K562 (cell line): Measurements from ENCODE around the gene MPZL1. TPM values are rescaled to one million over a fixed set of nuclear protein-coding genes. Genes with fewer than 3 reads are reported as not detected.

Source experiments
- ADNP ChIP-seq: fragments of 200-800 bp; sonication (Bioruptor generic); IDR thresholded peaks from 2 replicates; pipeline ENCODE4 v1.6.1; 2016; ENCODE audit warnings: missing genetic modification characterization, missing compliant biosample characterization
- CBX2 ChIP-seq: fragments of 200-600 bp; sonication (generic); IDR thresholded peaks from one replicate; pipeline ENCODE4 v1.6.1; 2012; ENCODE audit warnings: mild to moderate bottlenecking, low read length, inconsistent platforms; ENCODE audit not compliant: insufficient read depth, poor library complexity, severe bottlenecking
- CLOCK ChIP-seq: fragments of 250-450 bp; sonication (Bioruptor Pico); IDR thresholded peaks from 2 replicates; pipeline ENCODE4 v1.4.0; 2020; ENCODE audit warnings: mild to moderate bottlenecking, moderate library complexity, borderline replicate concordance
- FOXK1 ChIP-seq: sonication (generic); formaldehyde crosslinking; IDR thresholded peaks from 2 replicates; pipeline ENCODE4 v1.8.0; 2022; ENCODE audit warnings: missing genetic modification reagents, mild to moderate bottlenecking, borderline replicate concordance
- HINFP ChIP-seq: fragments of 450-650 bp; conservative IDR thresholded peaks from 2 replicates; pipeline ENCODE4 v1.6.1; 2016; ENCODE audit warnings: missing genetic modification characterization, low read depth, mild to moderate bottlenecking, control low read depth, missing compliant biosample characterization
- KLF6 ChIP-seq: fragments of 250-450 bp; sonication (Bioruptor Pico); IDR thresholded peaks from 2 replicates; pipeline ENCODE4 v1.4.0; 2020; ENCODE audit warnings: mild to moderate bottlenecking, moderate library complexity, borderline replicate concordance
- MECOM ChIP-seq: fragments of 250-450 bp; sonication (Bioruptor Pico); IDR thresholded peaks from 2 replicates; pipeline ENCODE4 v1.8.0; 2022; ENCODE audit warnings: inconsistent platforms
- NELFE ChIP-seq: IDR thresholded peaks from 2 replicates; pipeline ENCODE4 v1.6.1; 2011; ENCODE audit warnings: mild to moderate bottlenecking; ENCODE audit not compliant: insufficient read depth, insufficient read length
- NFIC ChIP-seq: fragments of 450-650 bp; IDR thresholded peaks from 2 replicates; pipeline ENCODE4 v1.6.1; 2017; ENCODE audit warnings: mild to moderate bottlenecking, inconsistent platforms
- PYGO2 ChIP-seq: fragments of 450-650 bp; IDR thresholded peaks from 2 replicates; pipeline ENCODE4 v1.6.1; 2016; ENCODE audit warnings: mild to moderate bottlenecking, missing genetic modification characterization, moderate library complexity, missing compliant biosample characterization
- RBM14 ChIP-seq: fragments of 200-400 bp; formaldehyde crosslinking; IDR thresholded peaks from 2 replicates; pipeline ENCODE4 v1.6.1; 2018; ENCODE audit warnings: low read depth, mild to moderate bottlenecking, low read length, moderate library complexity, borderline replicate concordance; ENCODE audit not compliant: insufficient read depth
- SMARCE1 ChIP-seq: fragments of 450-650 bp; IDR thresholded peaks from 2 replicates; pipeline ENCODE4 v1.7.1; 2016; ENCODE audit warnings: mild to moderate bottlenecking
- SMC3 ChIP-seq: conservative IDR thresholded peaks from 2 replicates; pipeline ENCODE4 v1.6.1; 2011; ENCODE audit warnings: low read depth, low read length, improper control_type of control experiment; ENCODE audit not compliant: insufficient read depth
- TBL1XR1 ChIP-seq, 2 experiments: IDR thresholded peaks; 2 replicates each; pipeline ENCODE4 v1.6.1; 2012; ENCODE audit warnings: improper control_type of control experiment in 2 of 2, low read length in 2 of 2, mild to moderate bottlenecking in 1 of 2
- TEAD4 ChIP-seq, 2 experiments: sonication (generic) in 1 of 2; formaldehyde crosslinking in 1 of 2; IDR thresholded peaks; 2 replicates each; pipeline versions ENCODE4 v1.6.1 to v1.8.0; 2012 to 2022; ENCODE audit warnings: borderline replicate concordance in 1 of 2, inconsistent platforms in 1 of 2, low read length in 1 of 2, mild to moderate bottlenecking in 1 of 2, missing genetic modification reagents in 1 of 2
- UBTF ChIP-seq, 2 experiments: IDR thresholded peaks; 2 replicates each; pipeline ENCODE4 v1.6.1; 2012; ENCODE audit warnings: improper control_type of control experiment in 2 of 2, low read depth in 2 of 2, low read length in 2 of 2, borderline replicate concordance in 1 of 2
- XRCC5 ChIP-seq: fragments of 200-400 bp; formaldehyde crosslinking; IDR thresholded peaks from 2 replicates; pipeline ENCODE4 v1.6.1; 2017; ENCODE audit warnings: low read depth, mild to moderate bottlenecking, low read length
- ZBTB17 ChIP-seq: fragments of 450-650 bp; formaldehyde crosslinking; IDR thresholded peaks from 2 replicates; pipeline ENCODE4 v1.4.0; 2020; ENCODE audit warnings: mild to moderate bottlenecking
- ZNF197 ChIP-seq: fragments of 200-800 bp; sonication (Bioruptor generic); IDR thresholded peaks from 2 replicates; pipeline ENCODE4 v1.6.1; 2016; ENCODE audit warnings: low read depth, missing genetic modification characterization, missing compliant biosample characterization
- ZSCAN29 ChIP-seq: fragments of 450-650 bp; IDR thresholded peaks from 2 replicates; pipeline ENCODE4 v1.6.1; 2017
- polyA plus RNA-seq, 8 experiments: library from polyadenylated mRNA; depleted of rRNA in 4 of 8; stranded (reverse) in 5 of 8; unstranded in 3 of 8; fragments of >200 nt; fragmentation: Nextera tagmentation in 2 of 8; fragmentation: Illumina TruSeq in 1 of 8; extraction: Ambion mirVana in 2 of 8; extraction: Trizol in 1 of 8; gene quantifications; 2 replicates each; pipeline versions ENCODE4 v1.2.1 to v1.2.3, GENCODE V29; 2011 to 2014; ENCODE audit warnings: inconsistent platforms in 1 of 8, missing spikeins in 1 of 8
- total RNA-seq, 7 experiments: library from RNA; depleted of rRNA in 6 of 7; stranded (reverse); fragments of >200 nt in 6 of 7; fragmentation: Illumina TruSeq in 2 of 7; extraction: Trizol in 2 of 7; gene quantifications; 2 replicates each; pipeline versions ENCODE4 v1.2.1 to v1.2.3, GENCODE V29; 2011 to 2021; ENCODE audit warnings: low replicate concordance in 1 of 7
- TF ChIP-seq, protein P1 (sequence below): fragments of 250-450 bp; sonication (Bioruptor Pico); IDR thresholded peaks from 2 replicates; pipeline ENCODE4 v1.8.0; 2022; ENCODE audit warnings: inconsistent platforms, mild to moderate bottlenecking, moderate library complexity, borderline replicate concordance

The MPZL1 gene
- total and polyA plus RNA-seq, 9 of the 15 experiments (the other 6 are each of a cell fraction or from before 2014, with no cell fraction given) = 14.5 to 153 (median 66.5) TPM

GRCh38 chr1:167826127-167826526, 104.3 kb downstream of the MPZL1 start (continued):
- TF ChIP-seq HINFP (tag) = no peak
- no peak for TF ChIP-seq TBL1XR1 (IDR thresholded peaks at IDR 0.05; ENCODE audit: low read length in 2 of 2)
- TF ChIP-seq SMC3 = no peak
- TF ChIP-seq ZNF197 (CRISPR knock-in tag) = no peak
- 0 out of 2 replicates have a peak, but pooled peaks have one; percentile 16 for TF ChIP-seq ZBTB17 (CRISPR knock-in tag)
- TF ChIP-seq SMARCE1 = no peak
- no peak for TF ChIP-seq NELFE
- TF ChIP-seq XRCC5 = no peak
- TF ChIP-seq UBTF (IDR thresholded peaks at IDR 0.05; ENCODE audit: borderline replicate concordance in 1 of 2, low read depth in 2 of 2, low read length in 2 of 2) = 0 out of 4 replicates have a peak, but pooled peaks of 1 of the 2 experiments have one; percentile 11
- no peak for TF ChIP-seq CLOCK (CRISPR knock-in tag)
- TF ChIP-seq ADNP (tag) = no peak
- no peak for TF ChIP-seq NFIC
- no peak for TF ChIP-seq TEAD4 (IDR thresholded peaks at IDR 0.05; ENCODE audit: low read length)
- no peak for TF ChIP-seq TEAD4 (CRISPR knock-in tag; IDR thresholded peaks at IDR 0.05; ENCODE audit: borderline replicate concordance)
- no peak for TF ChIP-seq CBX2
- no peak for TF ChIP-seq ZSCAN29
- no peak for TF ChIP-seq RBM14
- no peak for TF ChIP-seq FOXK1 (CRISPR knock-in tag)
- TF ChIP-seq MECOM (CRISPR knock-in tag) = no peak
- peak; percentile 42; the same call in 1 of the 2 replicates for TF ChIP-seq PYGO2 (tag)
- TF ChIP-seq, protein P1, sequence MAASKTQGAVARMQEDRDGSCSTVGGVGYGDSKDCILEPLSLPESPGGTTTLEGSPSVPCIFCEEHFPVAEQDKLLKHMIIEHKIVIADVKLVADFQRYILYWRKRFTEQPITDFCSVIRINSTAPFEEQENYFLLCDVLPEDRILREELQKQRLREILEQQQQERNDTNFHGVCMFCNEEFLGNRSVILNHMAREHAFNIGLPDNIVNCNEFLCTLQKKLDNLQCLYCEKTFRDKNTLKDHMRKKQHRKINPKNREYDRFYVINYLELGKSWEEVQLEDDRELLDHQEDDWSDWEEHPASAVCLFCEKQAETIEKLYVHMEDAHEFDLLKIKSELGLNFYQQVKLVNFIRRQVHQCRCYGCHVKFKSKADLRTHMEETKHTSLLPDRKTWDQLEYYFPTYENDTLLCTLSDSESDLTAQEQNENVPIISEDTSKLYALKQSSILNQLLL (CRISPR knock-in tag) = no peak
- 0 out of 2 replicates have a peak, but pooled peaks have one; percentile 36 for TF ChIP-seq KLF6 (CRISPR knock-in tag)
